GM18858 (cell line): ENCODE results near the gene TMEM88.
"Not testable (repeated sequence)": the region's sequence is repeated elsewhere in the genome, so short reads cannot be mapped to it uniquely, and the experiment has no call there.

Experiments used
- ATAC-seq: cut with Tn5 transposase; IDR thresholded peaks from one replicate; pipeline ENCODE4 v1.9.1; 2021; ENCODE audit not compliant: unreplicated experiment

Gene TMEM88

GRCh38 chr17:7856011-7856810, 1.3 kb downstream of the TMEM88 start:
- no peak for ATAC-seq

- ATAC-seq, result peak; percentile 52
Observed at GRCh38 chr17:7856811-7857712, 2.2 kb downstream of the TMEM88 start, which contains the start of gene NAA38. Gene NAA38 (minus strand): TSS chr17:7857559. CDS start chr17:7857463, 96 bp downstream.

- ATAC-seq, result peak; percentile 11
Observed at GRCh38 chr17:7857713-7858521, 3.1 kb downstream of the TMEM88 start, which contains the start of gene CYB5D1. Gene CYB5D1 (plus strand): TSS chr17:7858003. CDS start chr17:7858135, 132 bp downstream.

GRCh38 chr17:7858522-7858810, 3.6 kb downstream of the TMEM88 start:
- no peak for ATAC-seq

GRCh38 chr17:7859028-7859427, 4.2 kb downstream of the TMEM88 start:
- ATAC-seq, result no peak

GRCh38 chr17:7862692-7863437, 8.0 kb downstream of the TMEM88 start:
- no peak for ATAC-seq

GRCh38 chr17:7864384-7864783, 9.5 kb downstream of the TMEM88 start:
- not testable (repeated sequence) for ATAC-seq

GRCh38 chr17:7864995-7865650, 10.3 kb downstream of the TMEM88 start:
- ATAC-seq, result no peak

- ATAC-seq, result no peak
Observed at GRCh38 chr17:7867881-7868329, 13.0 kb downstream of the TMEM88 start.

- no peak for ATAC-seq
Observed at GRCh38 chr17:7873051-7873450, 18.2 kb downstream of the TMEM88 start.

GRCh38 chr17:7875804-7876370, 21.0 kb downstream of the TMEM88 start:
- ATAC-seq, result no peak

- no peak for ATAC-seq
Observed at GRCh38 chr17:7878234-7878633, 23.4 kb downstream of the TMEM88 start.

GRCh38 chr17:7880076-7880868, 25.4 kb downstream of the TMEM88 start:
- no peak for ATAC-seq

GRCh38 chr17:7881276-7882054, 26.6 kb downstream of the TMEM88 start:
- no peak for ATAC-seq

- no peak for ATAC-seq
Observed at GRCh38 chr17:7882068-7882467, 27.2 kb downstream of the TMEM88 start.

- ATAC-seq, result no peak
Observed at GRCh38 chr17:7882629-7883028, 27.8 kb downstream of the TMEM88 start.

GRCh38 chr17:7883781-7884386, 29.0 kb downstream of the TMEM88 start:
- ATAC-seq, result no peak
